Measurements from ENCODE around the gene HSPBAP1.
"Not testable (repeated sequence)": the region's sequence is repeated elsewhere in the genome, so short reads cannot be mapped to it uniquely, and the experiment has no call there.

The HSPBAP1 gene

GRCh38 chr3:122784436-122784835 is 9.2 kb downstream of the HSPBAP1 start:
- DNase-seq: no peak

GRCh38 chr3:122782804-122783203 is 10.8 kb downstream of the HSPBAP1 start:
- DNase-seq: no peak

- no peak for DNase-seq
Measured at GRCh38 chr3:122777563-122777962, 16.1 kb downstream of the HSPBAP1 start.

GRCh38 chr3:122776675-122777468 is 16.8 kb downstream of the HSPBAP1 start:
- no peak for DNase-seq

GRCh38 chr3:122774564-122774963 is 19.1 kb downstream of the HSPBAP1 start:
- DNase-seq: no peak

- DNase-seq: no peak
Measured at GRCh38 chr3:122773944-122774509, 19.6 kb downstream of the HSPBAP1 start.

GRCh38 chr3:122772827-122773226 is 20.8 kb downstream of the HSPBAP1 start:
- DNase-seq: no peak

- no peak for DNase-seq
Measured at GRCh38 chr3:122770521-122771202, 23.0 kb downstream of the HSPBAP1 start.

GRCh38 chr3:122767540-122768372 is 25.9 kb downstream of the HSPBAP1 start:
- DNase-seq: no peak

- no peak for DNase-seq
Measured at GRCh38 chr3:122766430-122766829, 27.2 kb downstream of the HSPBAP1 start.

GRCh38 chr3:122760453-122761271 is 33.0 kb downstream of the HSPBAP1 start:
- no peak for DNase-seq

- no peak for DNase-seq
Measured at GRCh38 chr3:122758877-122759560, 34.6 kb downstream of the HSPBAP1 start.

- DNase-seq: no peak
Measured at GRCh38 chr3:122755491-122755890, 38.1 kb downstream of the HSPBAP1 start.

GRCh38 chr3:122754929-122755328 is 38.7 kb downstream of the HSPBAP1 start:
- peak; percentile 12 for DNase-seq

- no peak for DNase-seq
Measured at GRCh38 chr3:122748347-122748746, 45.3 kb downstream of the HSPBAP1 start.

- DNase-seq: not testable (repeated sequence)
Measured at GRCh38 chr3:122747295-122747694, 46.3 kb downstream of the HSPBAP1 start.

- DNase-seq: no peak
Measured at GRCh38 chr3:122745369-122746021, 48.1 kb downstream of the HSPBAP1 start.

GRCh38 chr3:122743581-122744120 is 50.0 kb downstream of the HSPBAP1 start:
- no peak for DNase-seq

- DNase-seq: no peak
Measured at GRCh38 chr3:122742234-122742633, 51.4 kb downstream of the HSPBAP1 start.

GRCh38 chr3:122739172-122739571 is 54.5 kb downstream of the HSPBAP1 start:
- no peak for DNase-seq

Data from activated CD4-positive, alpha-beta T cell treated with anti-CD3 and anti-CD28 coated beads for 48 hours (primary cell).